ENCODE data around the gene PREX1. TPM values are rescaled to one million over a fixed set of nuclear protein-coding genes. Genes with fewer than 3 reads are reported as not detected.

PREX1 gene
- total and polyA plus RNA-seq, 2 donors (not counting 3 experiments of a cell fraction or from before 2014, with no cell fraction given): 51.3 to 72.9 TPM

DNA sequence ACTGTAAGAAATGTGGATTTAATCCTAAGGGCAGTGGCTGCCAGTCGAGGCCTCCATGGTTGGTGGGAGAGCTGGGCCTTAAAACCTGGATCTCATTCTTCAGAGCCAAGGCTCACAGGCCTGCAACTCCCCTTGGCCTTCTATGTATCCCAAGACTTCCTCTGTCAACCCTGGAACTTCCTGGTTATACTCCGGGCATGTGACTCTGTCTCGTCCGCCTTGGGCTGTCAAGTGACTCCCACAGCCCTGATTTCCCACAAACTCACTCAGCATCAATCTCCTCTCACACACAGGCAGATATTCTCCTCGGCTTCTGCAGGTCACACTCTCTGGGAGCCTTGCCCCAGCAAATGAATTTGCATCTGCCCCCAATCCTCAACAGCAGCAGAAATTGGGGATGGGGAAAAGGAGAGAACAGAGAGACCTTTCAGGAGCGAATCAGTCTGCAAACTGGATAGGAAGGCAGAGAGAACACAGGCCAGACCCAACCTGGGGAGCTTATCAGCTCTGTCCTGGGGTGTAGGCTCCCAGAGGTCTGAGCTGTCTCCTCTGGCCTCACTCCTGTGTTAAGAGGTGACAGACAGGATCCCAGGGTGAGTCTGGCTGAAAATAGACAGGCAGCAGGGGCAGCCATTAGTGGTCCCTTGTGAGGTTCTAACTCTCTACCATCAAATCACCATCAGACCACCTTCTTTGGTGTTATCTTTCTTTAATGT, 30.4 kb upstream of the PREX1 start:
- dilution Hi-C loops (cut with MboI; ENCODE audit: extremely low pct_ligation_motif_present, low sequenced_read_pairs): no loop called here
- Histone ChIP-seq H3K9me1 (replicated peaks; ENCODE audit: control insufficient read depth, extremely low read depth, insufficient read depth, low read length) (no peaks in the 10 kb centered on the region), H3K27ac (ENCODE audit: insufficient read depth, low read depth, low read length) (no peak overlapping the region), H3K79me2 (ENCODE audit: control insufficient read depth, insufficient read depth, low read length) (no peaks in the 10 kb centered on the region), H3K9ac (replicated peaks; ENCODE audit: extremely low read depth, insufficient read depth, low read length) (no peak overlapping the region), H3K4me2 (ENCODE audit: insufficient read depth, low read length) (no peak overlapping the region), H3K4me1 (ENCODE audit: control insufficient read depth, extremely low read depth, insufficient read depth, low read length) (no peaks in the 10 kb centered on the region), H3K36me3 (ENCODE audit: control insufficient read depth in 2 of 2, extremely low read depth in 1 of 2, insufficient read depth in 2 of 2, low read length in 2 of 2) (no peaks in the 10 kb centered on the region), H3K27me3 (ENCODE audit: control insufficient read depth in 2 of 2, insufficient read depth in 2 of 2, low read length in 2 of 2) (no peaks in the 10 kb centered on the region), H3K9me3 (replicated peaks; ENCODE audit: control insufficient read depth, insufficient read depth, low read length) (no peaks in the 10 kb centered on the region), H2AFZ (ENCODE audit: low read depth, low read length) (peak overlapping the region; percentile 24), H4K20me1 (replicated peaks; ENCODE audit: control insufficient read depth, extremely low read depth, insufficient read depth, low read length) (no peaks in the 10 kb centered on the region), H3K4me3 (replicated peaks in 1 of 3; ENCODE audit: insufficient read depth in 1 of 3, low read depth in 1 of 3, low read length in 3 of 3) (no peak overlapping the region)
- no peak for TF ChIP-seq EZH2 (IDR thresholded peaks at IDR 0.05; ENCODE audit: borderline replicate concordance, low read depth, low read length, severe bottlenecking)
- no peak for TF ChIP-seq JUN (IDR thresholded peaks at IDR 0.05; ENCODE audit: borderline replicate concordance, insufficient read depth, insufficient read length, low read depth)
- TF ChIP-seq POLR2A (IDR thresholded peaks at IDR 0.05; ENCODE audit: low read depth, low read length): no peak
- TF ChIP-seq GATA2 (IDR thresholded peaks at IDR 0.05; ENCODE audit: insufficient read depth, insufficient read length, low read depth, low read length): no peak
- no peak for TF ChIP-seq FOS (IDR thresholded peaks at IDR 0.05; ENCODE audit: borderline replicate concordance, insufficient read depth, low read length)
- TF ChIP-seq MYC (IDR thresholded peaks at IDR 0.05; ENCODE audit: low read depth, low read length): no peak
- ChIA-PET POLR2A (no interaction called here), CTCF (interaction anchor here (1.1 kb wide), 1 partner anchor 201 kb away, joined by 3 read pairs; no protein-coding TSS in a partner anchor)
- DNase-seq (ENCODE audit: low read depth, low spot score) (no peak), FAIRE-seq (no peak)
- intact Hi-C loops (cut with micrococcal nuclease): no loop called here
- no TSS peak for BruUV-seq (replicated peaks)

DNA sequence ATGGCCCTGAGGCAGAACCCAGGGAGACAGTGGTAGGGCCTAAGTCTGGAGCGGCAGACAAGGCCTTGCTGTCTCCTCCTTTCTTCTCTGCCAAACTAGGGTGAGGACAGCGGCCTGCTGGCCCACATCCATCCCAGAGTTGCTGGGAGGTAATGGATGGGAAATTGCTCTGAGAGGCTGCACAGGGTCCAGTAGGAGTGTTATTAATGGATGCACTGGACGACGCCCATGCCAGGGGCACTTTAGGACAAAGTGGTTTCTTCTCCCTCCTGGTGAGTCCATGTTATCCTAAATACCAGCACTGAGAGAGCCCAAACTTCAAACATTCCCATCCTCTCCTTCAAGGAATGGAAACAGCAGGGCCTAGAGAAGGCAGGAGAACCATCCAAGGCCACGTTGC, 28.3 kb upstream of the PREX1 start:
- Histone ChIP-seq H3K27ac (ENCODE audit: insufficient read depth, low read depth, low read length) (no peak overlapping the region), H3K4me3 (replicated peaks in 1 of 3; ENCODE audit: insufficient read depth in 1 of 3, low read depth in 1 of 3, low read length in 3 of 3) (no peak overlapping the region), H3K27me3 (ENCODE audit: control insufficient read depth in 2 of 2, insufficient read depth in 2 of 2, low read length in 2 of 2) (no peaks in the 10 kb centered on the region), H3K9me1 (replicated peaks; ENCODE audit: control insufficient read depth, extremely low read depth, insufficient read depth, low read length) (no peaks in the 10 kb centered on the region), H3K9me3 (replicated peaks; ENCODE audit: control insufficient read depth, insufficient read depth, low read length) (no peaks in the 10 kb centered on the region), H3K4me2 (ENCODE audit: insufficient read depth, low read length) (no peak overlapping the region), H3K36me3 (ENCODE audit: control insufficient read depth in 2 of 2, extremely low read depth in 1 of 2, insufficient read depth in 2 of 2, low read length in 2 of 2) (no peaks in the 10 kb centered on the region), H2AFZ (ENCODE audit: low read depth, low read length) (no peak overlapping the region), H3K4me1 (ENCODE audit: control insufficient read depth, extremely low read depth, insufficient read depth, low read length) (no peaks in the 10 kb centered on the region), H3K79me2 (ENCODE audit: control insufficient read depth, insufficient read depth, low read length) (no peaks in the 10 kb centered on the region), H3K9ac (replicated peaks; ENCODE audit: extremely low read depth, insufficient read depth, low read length) (no peak overlapping the region), H4K20me1 (replicated peaks; ENCODE audit: control insufficient read depth, extremely low read depth, insufficient read depth, low read length) (no peaks in the 10 kb centered on the region)
- CTCF ChIA-PET: no interaction called here
- TF ChIP-seq CTCF (IDR thresholded peaks at IDR 0.05; ENCODE audit: extremely low read depth in 1 of 2, insufficient read depth in 1 of 2, low read depth in 1 of 2, low read length in 2 of 2): no peak
- no peak for TF ChIP-seq POLR2AphosphoS5 (IDR thresholded peaks at IDR 0.05; ENCODE audit: insufficient read depth, low read depth, low read length)
- no peak for TF ChIP-seq FOS (IDR thresholded peaks at IDR 0.05; ENCODE audit: borderline replicate concordance, insufficient read depth, low read length)
- TF ChIP-seq POLR2A (IDR thresholded peaks at IDR 0.05; ENCODE audit: low read depth, low read length): no peak
- no peak for TF ChIP-seq JUN (IDR thresholded peaks at IDR 0.05; ENCODE audit: borderline replicate concordance, insufficient read depth, insufficient read length, low read depth)
- TF ChIP-seq MYC (IDR thresholded peaks at IDR 0.05; ENCODE audit: low read depth, low read length): no peak
- no peak for TF ChIP-seq GATA2 (IDR thresholded peaks at IDR 0.05; ENCODE audit: insufficient read depth, insufficient read length, low read depth, low read length)
- TF ChIP-seq, protein P1, sequence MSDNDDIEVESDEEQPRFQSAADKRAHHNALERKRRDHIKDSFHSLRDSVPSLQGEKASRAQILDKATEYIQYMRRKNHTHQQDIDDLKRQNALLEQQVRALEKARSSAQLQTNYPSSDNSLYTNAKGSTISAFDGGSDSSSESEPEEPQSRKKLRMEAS (IDR thresholded peaks at IDR 0.05; ENCODE audit: insufficient read depth, insufficient read length): no peak
- TF ChIP-seq EZH2 (IDR thresholded peaks at IDR 0.05; ENCODE audit: borderline replicate concordance, low read depth, low read length, severe bottlenecking): no peak
- POLR2A ChIA-PET: no interaction called here
- dilution Hi-C loops (cut with MboI; ENCODE audit: extremely low pct_ligation_motif_present, low sequenced_read_pairs): no loop called here
- intact Hi-C loops (cut with micrococcal nuclease): no loop called here
- FAIRE-seq: no peak
- DNase-seq (ENCODE audit: low read depth, low spot score): no peak
- no TSS peak for BruUV-seq (replicated peaks)
